Epithelial cell of esophagus (primary cell): ENCODE measurements around the gene PCDHB9.
"Not testable (repeated sequence)": the region's sequence is repeated elsewhere in the genome, so short reads cannot be mapped to it uniquely, and the experiment has no call there.

ENCODE experiments used
- DNase-seq: peaks from one replicate; pipeline ENCODE4 v3.0.0; 2010; ENCODE audit warnings: low read depth
- H3K4me3 ChIP-seq: 2 replicates; pipeline ENCODE4 v1.5.1; 2011; ENCODE audit warnings: mild to moderate bottlenecking, low read length, control low read depth
- TF ChIP-seq, protein P1 (sequence below): IDR thresholded peaks from 2 replicates; pipeline ENCODE4 v1.5.1; 2011; ENCODE audit warnings: low read depth, mild to moderate bottlenecking, low read length, control low read depth, inconsistent platforms; ENCODE audit not compliant: insufficient read depth; ENCODE audit errors: missing control alignments

The PCDHB9 gene

DNA sequence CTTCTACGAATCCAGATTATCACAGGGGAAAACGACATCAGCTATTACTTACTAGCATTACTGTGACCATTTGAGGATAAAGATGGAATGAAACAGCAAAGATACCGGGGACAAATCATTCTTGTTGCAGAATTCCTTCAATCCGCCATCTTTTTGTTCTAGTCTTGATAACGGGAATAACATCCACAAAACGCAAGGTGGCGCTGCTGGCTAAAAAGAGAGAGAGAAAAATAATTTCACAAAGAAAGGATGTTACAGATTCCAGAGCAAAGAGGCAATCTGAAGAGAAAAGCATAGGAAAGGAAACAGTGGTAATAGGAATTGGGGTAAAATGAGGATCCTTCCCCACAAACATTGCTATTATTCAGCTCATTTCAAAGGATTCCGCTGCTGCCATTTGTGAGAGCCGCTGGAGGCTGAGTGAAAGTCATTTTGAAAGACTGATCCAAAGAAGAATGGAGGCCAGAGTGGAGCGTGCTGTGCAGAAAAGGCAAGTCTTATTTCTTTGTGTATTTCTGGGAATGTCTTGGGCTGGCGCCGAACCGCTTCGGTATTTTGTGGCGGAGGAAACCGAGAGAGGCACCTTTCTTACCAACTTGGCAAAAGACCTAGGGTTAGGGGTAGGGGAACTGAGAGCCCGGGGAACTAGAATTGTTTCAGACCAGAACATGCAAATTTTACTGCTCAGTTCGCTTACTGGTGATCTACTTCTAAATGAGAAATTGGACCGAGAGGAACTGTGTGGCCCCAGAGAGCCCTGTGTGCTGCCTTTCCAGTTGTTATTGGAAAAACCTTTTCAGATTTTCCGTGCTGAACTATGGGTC is 14.4 kb upstream of the PCDHB9 start, which contains the start of gene PCDHB7:
TSS of gene PCDHB7 (plus strand) at position 264 of the 824 bp plus-strand sequence. CDS start at position 456, 192 bp downstream.
- TF ChIP-seq, protein P1, sequence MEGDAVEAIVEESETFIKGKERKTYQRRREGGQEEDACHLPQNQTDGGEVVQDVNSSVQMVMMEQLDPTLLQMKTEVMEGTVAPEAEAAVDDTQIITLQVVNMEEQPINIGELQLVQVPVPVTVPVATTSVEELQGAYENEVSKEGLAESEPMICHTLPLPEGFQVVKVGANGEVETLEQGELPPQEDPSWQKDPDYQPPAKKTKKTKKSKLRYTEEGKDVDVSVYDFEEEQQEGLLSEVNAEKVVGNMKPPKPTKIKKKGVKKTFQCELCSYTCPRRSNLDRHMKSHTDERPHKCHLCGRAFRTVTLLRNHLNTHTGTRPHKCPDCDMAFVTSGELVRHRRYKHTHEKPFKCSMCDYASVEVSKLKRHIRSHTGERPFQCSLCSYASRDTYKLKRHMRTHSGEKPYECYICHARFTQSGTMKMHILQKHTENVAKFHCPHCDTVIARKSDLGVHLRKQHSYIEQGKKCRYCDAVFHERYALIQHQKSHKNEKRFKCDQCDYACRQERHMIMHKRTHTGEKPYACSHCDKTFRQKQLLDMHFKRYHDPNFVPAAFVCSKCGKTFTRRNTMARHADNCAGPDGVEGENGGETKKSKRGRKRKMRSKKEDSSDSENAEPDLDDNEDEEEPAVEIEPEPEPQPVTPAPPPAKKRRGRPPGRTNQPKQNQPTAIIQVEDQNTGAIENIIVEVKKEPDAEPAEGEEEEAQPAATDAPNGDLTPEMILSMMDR = peak; percentile 33
- no peak within 1 kb of the TSS for H3K4me3 ChIP-seq
- DNase-seq = peak; percentile 11

DNA sequence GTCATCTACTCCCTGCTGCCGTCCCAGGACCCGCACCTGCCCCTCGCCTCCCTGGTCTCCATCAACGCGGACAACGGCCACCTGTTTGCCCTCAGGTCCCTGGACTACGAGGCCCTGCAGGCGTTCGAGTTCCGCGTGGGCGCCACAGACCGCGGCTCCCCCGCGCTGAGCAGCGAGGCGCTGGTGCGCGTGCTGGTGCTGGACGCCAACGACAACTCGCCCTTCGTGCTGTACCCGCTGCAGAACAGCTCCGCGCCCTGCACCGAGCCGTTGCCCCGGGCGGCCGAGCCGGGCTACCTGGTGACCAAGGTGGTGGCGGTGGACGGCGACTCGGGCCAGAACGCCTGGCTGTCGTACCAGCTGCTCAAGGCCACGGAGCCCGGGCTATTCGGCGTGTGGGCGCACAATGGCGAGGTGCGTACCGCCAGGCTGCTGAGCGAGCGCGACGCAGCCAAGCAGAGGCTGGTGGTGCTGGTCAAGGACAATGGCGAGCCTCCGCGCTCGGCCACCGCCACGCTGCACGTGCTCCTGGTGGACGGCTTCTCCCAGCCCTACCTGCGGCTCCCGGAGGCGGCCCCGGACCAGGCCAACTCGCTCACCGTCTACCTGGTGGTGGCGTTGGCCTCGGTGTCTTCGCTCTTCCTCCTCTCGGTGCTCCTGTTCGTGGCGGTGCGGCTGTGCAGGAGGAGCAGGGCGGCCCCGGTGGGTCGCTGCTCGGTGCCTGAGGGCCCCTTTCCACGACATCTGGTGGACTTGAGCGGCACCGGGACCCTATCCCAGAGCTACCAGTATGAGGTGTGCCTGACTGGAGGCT is 12.5 kb upstream of the PCDHB9 start:
- not testable (repeated sequence) for H3K4me3 ChIP-seq, DNase-seq

DNA sequence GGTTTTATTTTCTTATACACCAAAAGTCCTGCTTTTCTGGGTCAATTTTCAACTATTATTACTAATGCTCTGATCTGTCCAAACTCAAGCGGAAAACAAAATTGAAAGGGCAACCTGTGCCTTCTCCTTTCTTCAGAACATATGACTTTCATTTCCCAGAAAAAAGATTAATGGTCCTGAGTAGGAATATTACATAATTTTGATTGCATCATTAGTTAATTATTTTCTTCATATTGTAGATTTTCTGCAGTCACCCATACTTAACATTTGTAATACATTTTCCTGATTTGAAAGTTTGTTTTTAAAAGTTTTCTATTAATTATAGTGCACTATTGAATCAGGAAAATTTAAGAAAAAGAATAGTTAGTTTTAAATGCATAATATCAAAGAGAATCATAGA is 11.0 kb upstream of the PCDHB9 start:
- no peak overlapping the region for H3K4me3 ChIP-seq
- no peak for DNase-seq
- TF ChIP-seq, protein P1 = no peak

DNA sequence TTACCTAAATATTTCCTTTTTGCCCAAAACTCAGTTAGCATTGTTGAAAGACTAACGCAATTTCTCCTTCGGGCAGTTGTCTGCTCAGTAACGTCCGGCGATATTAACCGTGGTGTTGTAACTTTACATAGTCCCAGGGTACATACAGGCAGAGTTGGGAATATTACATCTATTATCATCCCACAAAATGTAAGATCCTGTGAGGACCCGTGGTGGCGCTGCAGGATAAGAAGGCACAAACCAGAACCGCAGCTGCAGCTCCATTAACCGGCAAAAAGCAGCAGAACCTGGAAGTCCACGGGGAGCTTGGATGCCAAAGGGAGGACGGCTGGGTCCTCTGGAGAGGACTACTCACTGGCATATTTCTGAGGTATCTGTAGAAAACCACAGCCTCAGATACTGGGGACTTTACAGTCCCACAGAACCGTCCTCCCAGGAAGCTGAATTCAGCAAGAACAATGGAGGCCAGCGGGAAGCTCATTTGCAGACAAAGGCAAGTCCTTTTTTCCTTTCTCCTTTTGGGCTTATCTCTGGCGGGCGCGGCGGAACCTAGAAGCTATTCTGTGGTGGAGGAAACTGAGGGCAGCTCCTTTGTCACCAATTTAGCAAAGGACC is 9.3 kb upstream of the PCDHB9 start, which contains the start of gene PCDHB8:
TSS of gene PCDHB8 (plus strand) at position 214 of the 615 bp plus-strand sequence. CDS start at position 459, 245 bp downstream.
- H3K4me3 ChIP-seq, DNase-seq: not testable (repeated sequence)

DNA sequence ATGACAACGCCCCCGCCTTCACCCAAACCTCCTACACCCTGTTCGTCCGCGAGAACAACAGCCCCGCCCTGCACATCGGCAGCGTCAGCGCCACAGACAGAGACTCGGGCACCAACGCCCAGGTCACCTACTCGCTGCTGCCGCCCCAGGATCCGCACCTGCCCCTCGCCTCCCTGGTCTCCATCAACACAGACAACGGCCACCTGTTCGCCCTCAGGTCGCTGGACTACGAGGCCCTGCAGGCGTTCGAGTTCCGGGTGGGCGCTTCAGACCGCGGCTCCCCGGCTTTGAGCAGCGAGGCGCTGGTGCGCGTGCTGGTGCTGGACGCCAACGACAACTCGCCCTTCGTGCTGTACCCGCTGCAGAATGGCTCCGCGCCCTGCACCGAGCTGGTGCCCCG is 7.6 kb upstream of the PCDHB9 start:
- not testable (repeated sequence) for DNase-seq, H3K4me3 ChIP-seq

DNA sequence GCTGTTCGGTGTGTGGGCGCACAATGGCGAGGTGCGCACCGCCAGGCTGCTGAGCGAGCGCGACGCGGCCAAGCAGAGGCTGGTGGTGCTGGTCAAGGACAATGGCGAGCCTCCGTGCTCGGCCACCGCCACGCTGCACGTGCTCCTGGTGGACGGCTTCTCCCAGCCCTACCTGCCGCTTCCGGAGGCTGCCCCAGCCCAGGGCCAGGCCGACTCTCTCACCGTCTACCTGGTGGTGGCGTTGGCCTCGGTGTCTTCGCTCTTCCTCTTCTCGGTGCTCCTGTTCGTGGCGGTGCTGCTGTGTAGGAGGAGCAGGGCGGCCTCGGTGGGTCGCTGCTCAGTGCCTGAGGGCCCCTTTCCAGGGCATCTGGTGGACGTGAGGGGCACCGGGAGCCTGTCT is 7.1 kb upstream of the PCDHB9 start:
- not testable (repeated sequence) for DNase-seq, H3K4me3 ChIP-seq

DNA sequence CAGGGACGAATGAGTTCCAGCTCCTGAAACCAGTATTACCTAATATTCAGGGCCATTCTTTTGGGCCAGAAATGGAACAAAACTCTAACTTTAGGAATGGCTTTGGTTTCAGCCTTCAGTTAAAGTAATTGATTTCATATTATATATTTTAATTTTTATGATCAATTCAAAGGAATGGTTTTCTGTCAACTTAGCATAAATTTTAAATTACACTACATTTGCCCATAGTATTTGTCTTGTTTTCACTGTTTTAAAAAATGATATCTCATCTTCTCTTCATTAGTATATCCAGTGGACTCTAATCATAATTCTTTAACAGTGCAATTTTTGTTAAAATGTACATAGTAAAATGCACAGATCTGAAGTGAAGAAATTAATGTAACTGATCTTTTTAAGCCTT is 6.6 kb upstream of the PCDHB9 start:
- TF ChIP-seq, protein P1 = no peak
- no peak for DNase-seq
- H3K4me3 ChIP-seq = no peak overlapping the region

DNA sequence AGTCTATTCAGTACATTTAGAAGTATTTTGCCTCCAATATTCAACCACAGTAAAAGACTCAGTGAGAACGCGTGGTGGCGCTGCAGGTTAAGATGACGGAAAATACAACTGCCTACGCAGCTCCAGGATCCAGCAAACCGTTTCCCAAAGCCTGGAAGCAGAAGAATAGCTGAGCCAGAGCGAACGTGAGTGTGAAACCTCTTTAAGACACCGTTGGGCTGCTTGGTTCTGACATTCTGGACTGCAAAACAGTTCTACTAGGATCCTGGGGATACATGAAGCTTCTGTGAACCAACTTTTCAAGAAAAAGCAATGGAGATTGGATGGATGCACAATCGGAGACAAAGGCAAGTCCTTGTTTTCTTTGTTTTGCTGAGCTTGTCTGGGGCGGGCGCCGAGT is 4.7 kb upstream of the PCDHB9 start, which contains the start of gene PCDHB16:
TSS of gene PCDHB16 (plus strand) at position 140 of the 400 bp plus-strand sequence. CDS start at position 313, 173 bp downstream.
- TF ChIP-seq, protein P1 = no peak
- DNase-seq = no peak
- H3K4me3 ChIP-seq = no peak within 1 kb of the TSS

DNA sequence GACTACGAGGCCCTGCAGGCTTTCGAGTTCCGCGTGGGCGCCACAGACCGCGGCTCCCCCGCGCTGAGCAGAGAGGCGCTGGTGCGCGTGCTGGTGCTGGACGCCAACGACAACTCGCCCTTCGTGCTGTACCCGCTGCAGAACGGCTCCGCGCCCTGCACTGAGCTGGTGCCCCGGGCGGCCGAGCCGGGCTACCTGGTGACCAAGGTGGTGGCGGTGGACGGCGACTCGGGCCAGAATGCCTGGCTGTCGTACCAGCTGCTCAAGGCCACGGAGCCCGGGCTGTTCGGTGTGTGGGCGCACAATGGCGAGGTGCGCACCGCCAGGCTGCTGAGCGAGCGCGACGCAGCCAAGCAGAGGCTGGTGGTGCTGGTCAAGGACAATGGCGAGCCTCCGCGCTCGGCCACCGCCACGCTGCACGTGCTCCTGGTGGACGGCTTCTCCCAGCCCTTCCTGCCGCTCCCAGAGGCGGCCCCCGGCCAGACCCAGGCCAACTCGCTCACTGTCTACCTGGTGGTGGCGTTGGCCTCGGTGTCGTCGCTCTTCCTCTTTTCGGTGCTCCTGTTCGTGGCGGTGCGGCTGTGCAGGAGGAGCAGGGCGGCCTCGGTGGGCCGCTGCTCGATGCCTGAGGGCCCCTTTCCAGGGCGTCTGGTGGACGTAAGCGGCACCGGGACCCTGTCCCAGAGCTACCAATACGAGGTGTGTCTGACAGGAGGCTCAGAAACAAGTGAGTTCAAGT is 2.7 kb upstream of the PCDHB9 start:
- not testable (repeated sequence) for H3K4me3 ChIP-seq, DNase-seq

DNA sequence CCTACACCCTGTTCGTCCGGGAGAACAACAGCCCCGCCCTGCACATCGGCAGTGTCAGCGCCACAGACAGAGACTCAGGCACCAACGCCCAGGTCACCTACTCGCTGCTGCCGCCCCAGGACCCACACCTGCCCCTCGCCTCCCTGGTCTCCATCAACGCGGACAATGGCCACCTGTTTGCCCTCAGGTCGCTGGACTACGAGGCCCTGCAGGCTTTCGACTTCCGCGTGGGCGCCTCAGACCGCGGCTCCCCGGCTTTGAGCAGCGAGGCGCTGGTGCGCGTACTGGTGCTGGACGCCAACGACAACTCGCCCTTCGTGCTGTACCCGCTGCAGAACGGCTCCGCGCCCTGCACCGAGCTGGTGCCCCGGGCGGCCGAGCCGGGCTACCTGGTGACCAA is 1.7 kb downstream of the PCDHB9 start:
- not testable (repeated sequence) for DNase-seq, H3K4me3 ChIP-seq

DNA sequence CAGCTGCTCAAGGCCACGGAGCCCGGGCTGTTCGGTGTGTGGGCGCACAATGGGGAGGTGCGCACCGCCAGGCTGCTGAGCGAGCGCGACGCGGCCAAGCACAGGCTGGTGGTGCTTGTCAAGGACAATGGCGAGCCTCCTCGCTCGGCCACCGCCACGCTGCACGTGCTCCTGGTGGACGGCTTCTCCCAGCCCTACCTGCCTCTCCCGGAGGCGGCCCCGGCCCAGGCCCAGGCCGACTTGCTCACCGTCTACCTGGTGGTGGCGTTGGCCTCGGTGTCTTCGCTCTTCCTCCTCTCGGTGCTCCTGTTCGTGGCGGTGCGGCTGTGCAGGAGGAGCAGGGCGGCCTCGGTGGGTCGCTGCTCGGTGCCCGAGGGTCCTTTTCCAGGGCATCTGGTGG is 2.2 kb downstream of the PCDHB9 start:
- not testable (repeated sequence) for DNase-seq, H3K4me3 ChIP-seq
